Adrenal gland (tissue), 12 donors: Measurements from ENCODE around the gene GMNN. TPM values are rescaled to one million over a fixed set of nuclear protein-coding genes. Genes with fewer than 3 reads are reported as not detected.

ENCODE experiments used
- DNase-seq, 7 donors: peaks; one replicate each; pipeline ENCODE4 v3.0.0-alpha.2; 2019 to 2020
- H3K27ac ChIP-seq, 5 donors: fragments of 200-600 bp; sonication (generic) in 4 of 5; 1 replicate in 3 of 5; 2 replicates in 2 of 5; pipeline versions ENCODE4 v1.5.1 to v1.8.0; 2016 to 2020; ENCODE audit warnings: mild to moderate bottlenecking in 1 of 5
- H3K27me3 ChIP-seq: fragments of 200-600 bp; 2 replicates; pipeline ENCODE4 v1.8.0; 2021
- H3K36me3 ChIP-seq, 2 donors: fragments of 200-600 bp; replicated peaks in 1 of 2; 1 replicate in 1 of 2; 2 replicates in 1 of 2; pipeline versions ENCODE4 v1.5.1 to v1.8.0; 2018 to 2022
- H3K4me1 ChIP-seq, 2 donors: fragments of 200-600 bp; replicated peaks in 1 of 2; 1 replicate in 1 of 2; 2 replicates in 1 of 2; pipeline versions ENCODE4 v1.5.1 to v1.8.0; 2018 to 2021
- H3K4me3 ChIP-seq, 4 donors: fragments of 200-600 bp; sonication (generic) in 3 of 4; one replicate each; pipeline ENCODE4 v1.5.1; 2016 to 2018
- H3K9me3 ChIP-seq, 3 donors: fragments of 200-600 bp; sonication (generic) in 1 of 3; replicated peaks in 1 of 3; 1 replicate in 2 of 3; 2 replicates in 1 of 3; pipeline versions ENCODE4 v1.5.1 to v1.8.0; 2016 to 2021
- CTCF ChIP-seq, 6 experiments: fragments of 450-650 bp in 4 of 6; fragments of 200-600 bp in 2 of 6; sonication (generic) in 1 of 6; IDR thresholded peaks; 1 replicate in 5 of 6; 2 replicates in 1 of 6; pipeline versions ENCODE4 v1.5.1 to v1.8.0; 2016 to 2021; ENCODE audit warnings: antibody characterized with exemption in 6 of 6, mild to moderate bottlenecking in 2 of 6, moderate library complexity in 1 of 6
- POLR2A ChIP-seq, 2 donors: fragments of 450-650 bp; IDR thresholded peaks; one replicate each; pipeline ENCODE4 v1.6.1; 2017; ENCODE audit warnings: antibody characterized with exemption in 2 of 2, mild to moderate bottlenecking in 2 of 2, moderate library complexity in 1 of 2
- WGBS, 4 donors: extraction: QIAGEN DNeasy Blood & Tissue Kit in 2 of 4; methylation state at CpG; one replicate each; pipeline versions ENCODE4 v1.1.5 to v1.1.7; 2013 to 2017; 5-methylcytosine and 5-hydroxymethylcytosine counted together
- intact Hi-C, 2 donors: fragments of 100-400 bp; cut with DNase I; formaldehyde crosslinking; loops; one replicate each; pipeline versions ENCODE4 v1.14.1 to v1.15.0; 2022 to 2023
- polyA plus RNA-seq, 3 donors: library from polyadenylated mRNA; stranded (reverse); fragments of 200-250 nt in 2 of 3; fragments of 350-450 nt in 1 of 3; fragmentation: Illumina TruSeq in 1 of 3; extraction: RNeasy Lipid Tissue Mini Kit (QIAGEN cat#74804) in 1 of 3; gene quantifications; one replicate each; pipeline ENCODE4 v1.2.3, GENCODE V29; 2013 to 2014
- total RNA-seq, 9 donors: library from RNA; depleted of rRNA in 4 of 9; stranded (reverse); fragments of >200 nt in 4 of 9; fragments of 120-200 nt in 1 of 9; fragmentation: NEBNext Ultra II Directional in 1 of 9; extraction: Animal tissue kit (Norgen Biotek cat#: 25700) in 1 of 9; gene quantifications; one replicate each; pipeline versions ENCODE4 v1.1.0 to v1.2.4, GENCODE V29; 2013 to 2023
- donor health status: healthy with polysubstance abuse.
- donor health status: Bipolar disorder and iron deficiency.
- donor health status: DM: yes; HTN: yes; CAD: no.
- donor health status: DM: no; HTN: no; CAD: no.
- donor health status: DM: no; HTN: no; CAD: no.
- donor health status: DM: yes; HTN: yes; CAD: no.

Gene GMNN
- total and polyA plus RNA-seq, 12 donors, result 4.1 to 60.3 (median 8.3) TPM

- H3K36me3 ChIP-seq, result no peaks in the 10 kb centered on the region
- 72 to 86% (median 79%) methylated on average over 3 of the region's 3 CpGs for WGBS, 4 donors
- intact Hi-C loops, result no loop called here
- H3K4me1 ChIP-seq, result no peaks in the 10 kb centered on the region
- H3K9me3 ChIP-seq, result peaks cover 0 to 5% (median 0%) of the 10 kb centered on the region in 3 donors
- TF ChIP-seq POLR2A (IDR thresholded peaks at IDR 0.05), result no peak
- no peak for TF ChIP-seq CTCF (IDR thresholded peaks at IDR 0.05)
- H3K4me3 ChIP-seq, result no peak overlapping the region
- H3K27ac ChIP-seq, result no peak overlapping the region
- H3K27me3 ChIP-seq, result no peaks in the 10 kb centered on the region
- no peak for DNase-seq
Observed at GRCh38 chr6:24821860-24822444, 47.2 kb downstream of the GMNN start.

GRCh38 chr6:24822696-24823095 lies 48.0 kb downstream of the GMNN start:
- TF ChIP-seq POLR2A (IDR thresholded peaks at IDR 0.05), result no peak
- no peak for TF ChIP-seq CTCF (IDR thresholded peaks at IDR 0.05)
- Histone ChIP-seq H3K9me3 (peaks cover 0 to 5% (median 0%) of the 10 kb centered on the region in 3 donors), H3K4me3 (no peak overlapping the region), H3K4me1 (no peaks in the 10 kb centered on the region), H3K36me3 (no peaks in the 10 kb centered on the region), H3K27ac (no peak overlapping the region), H3K27me3 (no peaks in the 10 kb centered on the region)
- no peak for DNase-seq
- intact Hi-C loops, result no loop called here
- WGBS, 4 donors, result 94 to 98% (median 96%) methylated on average over 6 of the region's 6 CpGs

DNA sequence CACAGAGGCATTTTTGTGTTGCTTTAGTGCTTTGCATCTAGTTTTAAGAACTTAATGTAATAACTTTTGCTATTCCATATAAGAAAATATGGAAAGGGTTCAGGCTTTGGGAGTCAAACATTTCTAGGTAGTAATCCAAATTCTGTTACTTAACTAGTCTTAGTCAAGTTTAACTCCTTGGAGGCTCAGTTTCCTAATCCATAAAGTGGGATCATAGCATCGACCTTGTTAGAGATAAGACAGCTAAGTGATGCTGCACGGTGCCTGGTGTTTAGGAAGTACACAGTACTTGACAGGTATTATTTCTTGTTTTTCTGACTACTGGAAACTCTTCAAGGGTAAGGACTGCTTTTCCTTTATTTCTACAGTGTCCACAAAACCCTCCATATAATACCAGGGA lies 48.4 kb downstream of the GMNN start:
- no peak for DNase-seq
- H3K9me3 ChIP-seq, result peaks cover 0 to 5% (median 0%) of the 10 kb centered on the region in 3 donors
- no peaks in the 10 kb centered on the region for H3K4me1 ChIP-seq
- TF ChIP-seq CTCF (IDR thresholded peaks at IDR 0.05), result no peak
- TF ChIP-seq POLR2A (IDR thresholded peaks at IDR 0.05), result no peak
- no peak overlapping the region for H3K4me3 ChIP-seq
- 86 to 94% (median 91%) methylated on average over 2 of the region's 2 CpGs for WGBS, 4 donors
- no peaks in the 10 kb centered on the region for H3K36me3 ChIP-seq
- no peak overlapping the region for H3K27ac ChIP-seq
- H3K27me3 ChIP-seq, result no peaks in the 10 kb centered on the region
- intact Hi-C loops, result no loop called here

DNA sequence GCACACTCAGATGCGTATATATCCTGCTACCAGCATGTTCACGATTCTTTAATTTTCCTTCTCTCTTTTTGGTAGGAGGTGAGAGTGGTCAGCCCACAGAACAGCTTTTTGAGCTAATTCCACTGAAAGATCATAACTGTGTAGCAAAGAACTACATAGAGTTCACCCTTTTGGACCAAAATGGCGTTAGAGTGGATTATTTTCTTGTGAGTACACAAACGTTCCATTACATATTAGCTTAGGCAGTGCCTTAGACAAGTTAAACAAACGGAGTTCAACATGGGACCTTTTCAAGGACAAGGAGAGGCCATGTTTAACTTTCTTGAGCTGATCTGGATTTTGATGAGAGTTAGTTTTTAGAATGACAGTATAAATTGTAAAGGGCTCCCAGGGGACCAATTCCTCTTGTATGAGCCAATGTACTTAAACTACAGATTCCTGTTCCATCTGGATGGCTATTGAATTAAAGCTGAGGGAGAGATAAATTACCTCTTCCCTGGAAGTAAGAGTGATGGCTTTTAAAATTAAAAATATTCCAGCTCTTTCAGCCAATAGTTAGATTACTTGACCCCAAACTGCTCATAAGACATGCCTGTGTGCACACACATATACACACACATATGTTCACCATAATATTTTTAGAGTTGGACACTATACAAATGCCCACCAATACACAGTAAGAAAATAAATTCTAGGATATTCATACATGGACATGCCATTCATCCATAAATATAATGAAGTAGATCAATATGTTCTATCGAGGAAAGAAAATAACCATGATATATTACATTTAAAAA lies 49.6 kb downstream of the GMNN start:
- H3K9me3 ChIP-seq, result peaks cover 0 to 5% (median 0%) of the 10 kb centered on the region in 3 donors
- H3K4me1 ChIP-seq, result no peaks in the 10 kb centered on the region
- intact Hi-C loops, result no loop called here
- no peak overlapping the region for H3K27ac ChIP-seq
- H3K4me3 ChIP-seq, result no peak overlapping the region
- no peaks in the 10 kb centered on the region for H3K36me3 ChIP-seq
- no peak for DNase-seq
- 79 to 92% (median 86%) methylated on average over 6 of the region's 6 CpGs for WGBS, 4 donors
- H3K27me3 ChIP-seq, result no peaks in the 10 kb centered on the region
- TF ChIP-seq CTCF (IDR thresholded peaks at IDR 0.05) (no peak), POLR2A (IDR thresholded peaks at IDR 0.05) (no peak)
